ENCODE measurements around the gene ZNF878.
"Not testable (repeated sequence)": the region's sequence is repeated elsewhere in the genome, so short reads cannot be mapped to it uniquely, and the experiment has no call there.

ZNF878 gene
- 0 to 0.60 (median 0.27) reads per million in 3 experiments for total RNA-seq

DNA sequence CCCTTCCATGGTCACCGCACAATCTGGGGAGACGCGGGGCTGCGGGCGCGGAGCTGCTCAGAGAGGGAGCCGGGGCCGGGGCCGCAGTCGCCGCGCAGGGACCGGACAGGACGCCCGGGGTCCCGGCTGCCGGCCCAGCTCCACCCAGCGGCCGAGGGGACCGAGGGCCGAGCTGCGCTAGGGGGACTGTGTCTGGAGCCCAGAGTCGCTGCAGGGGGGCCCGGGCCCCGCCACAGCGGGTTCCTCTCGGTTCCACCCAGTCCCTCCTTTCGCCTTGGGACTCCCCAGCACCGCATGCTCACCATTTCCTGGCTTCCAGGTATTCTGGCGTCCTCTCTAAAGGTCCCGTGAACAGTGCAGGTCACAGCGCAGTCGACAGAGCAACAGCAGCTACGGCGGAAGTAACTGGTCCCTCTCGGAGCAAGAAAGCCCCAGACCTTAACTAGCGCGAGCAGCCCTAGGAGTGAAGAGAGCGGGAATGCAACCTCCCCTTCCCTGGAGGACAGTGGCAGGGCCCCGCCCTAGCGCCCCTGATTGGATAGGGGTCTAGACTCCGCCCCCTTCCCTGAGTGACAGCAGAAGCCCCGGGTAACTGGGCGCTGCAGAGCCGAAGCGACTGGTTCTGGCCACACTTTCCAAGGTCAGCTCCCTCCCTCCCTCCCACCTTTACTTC lies at the start of gene ZNF878:
TSS of gene ZNF878 (minus strand) at position 465 of the 673 bp plus-strand sequence. CDS start at position 305, 160 bp downstream.
- DNase-seq = peak; percentile 19

DNA sequence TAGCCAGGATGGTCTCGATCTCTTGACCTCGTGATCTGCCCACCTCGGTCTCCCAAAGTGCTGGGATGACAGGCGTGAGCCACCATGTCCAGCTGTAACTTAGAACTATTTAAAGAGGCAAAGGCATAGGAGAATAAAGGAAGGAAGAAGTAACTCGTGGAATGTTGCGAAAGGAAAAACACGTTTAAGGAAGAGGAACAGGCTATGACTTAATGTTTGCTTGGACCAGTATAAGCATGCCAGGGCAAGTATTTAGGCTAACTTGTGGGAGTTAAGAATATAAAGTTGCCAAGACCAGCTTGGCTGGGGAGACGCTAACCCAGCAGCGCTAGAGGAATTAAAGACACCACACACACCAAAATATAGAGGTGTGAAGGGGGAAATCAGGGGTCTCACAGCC lies 45.3 kb upstream of the ZNF878 start:
- no peak for DNase-seq

DNA sequence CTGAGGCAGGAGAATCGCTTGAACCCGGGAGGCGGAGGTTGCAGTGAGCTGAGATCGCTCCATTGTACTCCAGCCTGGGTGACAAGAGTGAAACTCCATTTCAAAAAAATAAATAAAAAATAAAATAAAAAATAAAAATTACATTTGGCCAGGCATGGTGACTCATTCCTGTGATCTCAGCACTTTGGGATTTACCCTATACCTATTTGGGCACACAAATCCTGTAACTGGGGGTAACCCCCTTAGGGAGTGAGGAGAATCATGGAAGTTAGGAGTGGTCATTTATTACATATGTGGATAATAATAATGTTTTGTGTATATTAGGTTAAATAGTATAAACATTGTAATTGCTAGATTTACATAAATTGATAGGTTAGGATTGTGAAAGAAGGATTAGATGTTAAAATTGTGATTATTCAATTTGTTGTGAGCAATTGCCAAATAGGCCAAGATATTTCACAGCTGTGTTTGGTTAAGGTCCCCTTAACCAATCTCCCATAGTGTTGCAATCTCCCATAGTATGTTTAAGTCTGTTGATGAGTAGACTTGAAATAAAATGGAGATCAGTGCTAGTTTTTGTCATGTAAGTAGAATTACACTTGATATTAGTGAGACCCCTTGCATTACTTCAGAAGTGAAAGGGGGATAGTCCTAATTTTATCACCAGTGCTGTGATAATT lies 42.5 kb upstream of the ZNF878 start:
- no peak for DNase-seq

- no peak for DNase-seq
These were observed 41.0 kb upstream of the ZNF878 start for GRCh38 chr19:12093777-12094176.

DNA sequence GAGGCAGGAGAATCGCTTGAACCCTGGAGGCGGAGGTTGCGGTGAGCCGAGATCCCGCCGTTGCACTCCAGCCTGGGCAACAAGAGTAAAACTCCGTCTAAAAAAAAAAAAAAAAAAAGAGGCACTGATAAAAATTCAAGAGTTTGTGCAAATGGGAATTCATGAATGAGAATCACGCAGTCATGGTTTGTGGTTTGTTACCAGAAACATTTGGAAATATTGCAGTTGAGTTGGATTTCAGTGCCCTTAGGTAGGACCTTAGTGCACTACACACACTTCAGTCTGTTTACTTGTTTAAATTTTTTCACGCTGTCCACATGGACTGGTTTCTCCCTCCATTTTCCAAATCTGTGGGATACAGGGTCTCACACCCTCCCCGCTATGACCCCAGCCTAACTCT lies 40.2 kb upstream of the ZNF878 start:
- no peak for DNase-seq

DNA sequence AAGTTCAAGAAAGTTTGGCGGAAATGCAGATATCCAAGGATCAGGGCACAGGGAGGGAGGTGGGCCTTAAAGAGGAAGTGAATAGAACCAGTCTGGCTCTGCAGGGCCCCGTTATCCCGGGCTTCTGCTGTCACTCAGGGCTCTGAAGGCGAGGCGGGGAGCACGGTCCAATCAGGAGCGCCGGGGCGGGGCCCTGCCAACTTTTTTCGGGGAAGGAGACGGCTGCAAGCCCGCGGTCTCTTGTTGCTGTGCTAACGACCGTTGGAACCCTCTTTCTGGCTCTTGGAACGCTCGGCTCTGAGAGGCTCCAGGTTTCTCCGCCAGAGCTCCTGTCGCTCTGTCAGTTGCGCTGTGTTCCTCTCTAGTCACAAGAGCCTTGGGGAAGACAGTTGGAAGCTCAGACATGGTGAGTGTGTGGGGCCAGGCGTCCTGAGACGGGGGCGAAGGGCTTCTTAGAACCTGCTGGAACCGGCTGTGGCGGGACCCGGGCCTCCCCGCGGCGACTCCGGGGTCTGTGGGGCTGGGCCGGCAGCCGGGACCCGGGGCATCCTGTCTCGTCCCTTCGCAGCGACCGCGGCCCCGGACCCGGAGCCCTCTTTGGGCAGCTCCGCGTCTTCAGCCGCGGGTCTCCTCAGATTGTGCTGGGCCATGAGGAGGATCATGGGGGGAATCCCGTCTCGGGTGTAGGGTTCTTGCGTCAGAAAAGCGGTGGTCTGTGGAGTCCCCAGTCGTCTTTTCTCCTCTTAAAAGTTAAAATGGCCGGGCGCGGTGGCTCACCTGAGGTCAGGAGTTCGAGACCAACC lies 39.5 kb upstream of the ZNF878 start:
- DNase-seq = peak; percentile 5

DNA sequence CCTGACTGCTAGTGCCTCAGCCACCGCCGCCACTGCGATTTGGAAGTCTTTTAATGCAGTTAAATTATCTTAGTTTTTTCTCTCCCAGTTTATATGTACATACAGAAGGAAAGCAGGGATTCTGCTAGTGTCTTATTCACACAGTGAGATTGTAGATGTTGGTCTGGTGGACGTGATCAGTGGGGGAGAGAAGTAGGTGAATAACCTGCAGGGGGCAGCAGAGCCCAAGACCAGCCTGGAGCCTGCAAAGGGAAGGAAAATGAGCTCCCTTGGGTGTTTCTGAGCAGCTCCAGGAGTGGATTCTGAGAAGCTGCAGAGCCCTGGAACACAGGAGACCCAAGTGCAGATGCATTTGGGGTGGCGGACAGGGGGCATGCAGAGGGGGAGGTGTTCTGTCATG lies 38.0 kb upstream of the ZNF878 start:
- peak; percentile 25 for DNase-seq

- DNase-seq = no peak
These were observed 32.5 kb upstream of the ZNF878 start for GRCh38 chr19:12085074-12085818.

- not testable (repeated sequence) for DNase-seq
These were observed 30.6 kb upstream of the ZNF878 start for GRCh38 chr19:12083336-12083735.

DNA sequence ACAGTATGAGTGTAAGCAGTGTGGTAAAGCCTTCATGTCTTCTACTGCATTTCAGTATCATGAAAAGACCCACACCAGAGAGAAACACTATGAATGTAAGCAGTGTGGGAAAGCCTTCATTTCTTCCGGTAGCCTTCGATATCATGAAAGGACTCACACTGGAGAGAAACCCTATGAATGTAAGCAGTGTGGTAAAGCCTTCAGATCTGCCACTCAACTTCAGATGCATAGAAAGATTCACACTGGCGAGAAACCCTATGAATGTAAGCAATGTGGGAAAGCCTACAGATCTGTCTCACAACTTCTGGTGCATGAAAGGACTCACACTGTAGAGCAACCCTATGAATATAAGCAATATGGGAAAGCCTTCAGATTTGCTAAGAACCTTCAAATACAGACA lies 24.6 kb upstream of the ZNF878 start:
- DNase-seq = no peak

- DNase-seq = not testable (repeated sequence)
These were observed 23.6 kb upstream of the ZNF878 start for GRCh38 chr19:12076331-12076730.

DNA sequence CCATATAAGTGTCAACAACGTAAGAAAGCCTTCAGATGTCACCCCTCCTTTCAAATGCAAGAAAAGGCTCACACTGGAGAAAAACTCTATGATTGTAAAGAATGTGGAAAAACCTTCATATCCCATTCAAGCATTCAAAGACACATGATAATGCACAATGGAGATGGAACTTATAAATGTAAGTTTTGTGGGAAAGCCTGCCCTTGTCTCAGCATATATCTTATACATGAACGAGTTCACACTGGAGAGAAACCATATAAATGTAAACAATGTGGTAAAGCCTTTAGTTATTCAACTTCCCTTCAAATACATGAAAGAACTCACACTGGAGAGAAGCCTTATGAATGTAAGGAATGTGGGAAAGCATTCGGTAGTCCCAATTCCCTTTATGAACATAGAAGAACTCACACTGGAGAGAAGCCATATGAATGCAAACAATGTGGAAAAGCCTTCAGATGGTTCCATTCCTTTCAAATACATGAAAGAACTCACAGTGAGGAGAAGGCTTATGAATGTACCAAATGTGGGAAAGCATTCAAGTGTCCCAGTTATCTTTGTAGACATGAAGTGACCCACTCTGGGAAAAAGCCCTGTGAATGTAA lies 22.9 kb upstream of the ZNF878 start:
- no peak for DNase-seq

DNA sequence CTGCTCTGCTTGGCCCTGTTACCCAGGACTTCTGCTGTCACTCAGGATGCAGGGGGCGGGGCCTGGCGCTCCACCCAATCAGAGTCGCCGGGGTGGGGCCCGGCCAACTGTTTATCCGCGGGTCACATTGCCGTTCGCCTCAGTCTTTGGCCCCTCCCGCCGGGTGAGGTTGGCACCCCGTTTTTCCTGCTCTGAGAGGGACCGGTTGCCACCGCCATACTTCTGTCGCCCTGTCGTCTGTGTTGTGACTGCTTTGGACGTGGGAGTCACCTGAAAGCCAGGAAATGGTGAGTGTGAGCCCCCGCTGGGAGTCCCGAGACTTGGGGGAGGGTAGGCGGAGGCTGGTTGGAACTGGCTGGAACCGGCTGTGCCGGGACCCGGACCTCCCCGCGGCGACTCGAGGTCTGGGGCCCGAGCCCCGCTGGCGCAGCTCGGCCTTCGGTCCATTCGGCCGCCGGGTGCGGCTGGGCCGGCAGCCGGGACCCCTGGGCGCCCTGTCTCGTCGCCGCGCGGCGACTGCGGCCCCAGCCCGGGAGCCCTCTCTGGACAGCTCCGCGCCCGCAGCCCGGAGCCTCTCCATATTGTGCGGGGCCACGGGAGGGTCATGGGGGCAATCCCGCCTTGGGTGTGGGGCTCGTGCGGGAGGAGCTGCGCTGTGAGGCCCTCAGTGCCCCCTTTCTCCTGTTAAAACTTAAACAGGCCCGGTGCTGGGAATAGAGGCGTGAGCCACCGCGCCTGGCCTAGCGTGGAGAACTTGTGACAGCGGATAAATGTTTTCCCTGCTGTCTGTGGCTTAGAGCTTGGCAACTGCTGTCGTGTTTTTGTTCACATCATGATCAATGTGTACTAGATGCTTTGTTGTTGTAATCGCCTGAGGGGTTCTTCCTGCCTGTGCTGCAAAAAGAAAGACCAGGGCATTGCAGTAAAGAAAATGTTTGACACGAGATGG lies 12.1 kb upstream of the ZNF878 start, which contains the start of gene ZNF844:
TSS of gene ZNF844 (plus strand) at position 142 of the 949 bp plus-strand sequence. CDS start at position 285, 143 bp downstream.
- DNase-seq = peak; percentile 43

- no peak for DNase-seq
These were observed 3.0 kb upstream of the ZNF878 start for GRCh38 chr19:12055784-12056183.

GRCh38 chr19:12052091-12052496 lies 667 bp downstream of the ZNF878 start:
- DNase-seq = no peak

GRCh38 chr19:12047868-12048267 lies 4.9 kb downstream of the ZNF878 start:
- DNase-seq = no peak

DNA sequence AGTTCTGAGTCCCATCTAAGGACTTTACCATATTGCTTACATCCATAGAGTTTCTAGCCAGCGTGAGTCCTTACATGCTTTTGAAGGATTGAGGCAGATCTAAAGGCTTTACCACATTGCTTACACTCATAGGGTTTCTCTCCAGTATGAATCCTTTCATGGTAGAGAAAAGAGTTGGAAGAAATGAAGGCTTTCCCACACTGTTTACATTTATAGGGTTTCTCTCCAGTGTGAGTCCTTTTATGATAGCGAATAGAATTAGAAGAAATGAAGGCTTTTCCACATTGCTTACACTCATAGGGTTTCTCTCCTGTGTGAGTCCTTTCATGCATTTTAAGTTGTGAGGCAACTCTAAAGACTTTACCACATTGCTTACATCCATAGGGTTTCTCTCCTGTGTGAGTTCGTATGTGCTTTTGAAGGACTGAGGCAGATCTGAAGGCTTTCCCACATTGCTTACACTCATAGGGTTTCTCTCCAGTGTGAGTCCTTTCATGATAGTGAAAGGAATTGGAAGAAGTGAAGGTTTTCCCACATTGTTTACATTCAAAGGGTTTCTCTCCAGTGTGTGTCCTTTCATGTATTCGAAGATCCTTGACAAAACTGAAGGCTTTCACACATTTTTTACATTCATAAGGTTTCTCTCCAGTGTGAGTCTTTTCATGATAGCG lies 8.9 kb downstream of the ZNF878 start:
- no peak for DNase-seq

GRCh38 chr19:12042893-12043292 lies 9.9 kb downstream of the ZNF878 start:
- no peak for DNase-seq

GRCh38 chr19:12035220-12036172 lies 17.3 kb downstream of the ZNF878 start, which contains the start of gene ZNF433:
TSS of gene ZNF433 (minus strand) at chr19:12035679. CDS start at chr19:12035539, 140 bp downstream.
- peak; percentile 20 for DNase-seq

Measured in central memory CD4-positive, alpha-beta T cell (primary cell).